ENCODE data around the gene MRPS7.
"Not testable (repeated sequence)": the region's sequence is repeated elsewhere in the genome, so short reads cannot be mapped to it uniquely, and the experiment has no call there.

MRPS7 gene

DNA sequence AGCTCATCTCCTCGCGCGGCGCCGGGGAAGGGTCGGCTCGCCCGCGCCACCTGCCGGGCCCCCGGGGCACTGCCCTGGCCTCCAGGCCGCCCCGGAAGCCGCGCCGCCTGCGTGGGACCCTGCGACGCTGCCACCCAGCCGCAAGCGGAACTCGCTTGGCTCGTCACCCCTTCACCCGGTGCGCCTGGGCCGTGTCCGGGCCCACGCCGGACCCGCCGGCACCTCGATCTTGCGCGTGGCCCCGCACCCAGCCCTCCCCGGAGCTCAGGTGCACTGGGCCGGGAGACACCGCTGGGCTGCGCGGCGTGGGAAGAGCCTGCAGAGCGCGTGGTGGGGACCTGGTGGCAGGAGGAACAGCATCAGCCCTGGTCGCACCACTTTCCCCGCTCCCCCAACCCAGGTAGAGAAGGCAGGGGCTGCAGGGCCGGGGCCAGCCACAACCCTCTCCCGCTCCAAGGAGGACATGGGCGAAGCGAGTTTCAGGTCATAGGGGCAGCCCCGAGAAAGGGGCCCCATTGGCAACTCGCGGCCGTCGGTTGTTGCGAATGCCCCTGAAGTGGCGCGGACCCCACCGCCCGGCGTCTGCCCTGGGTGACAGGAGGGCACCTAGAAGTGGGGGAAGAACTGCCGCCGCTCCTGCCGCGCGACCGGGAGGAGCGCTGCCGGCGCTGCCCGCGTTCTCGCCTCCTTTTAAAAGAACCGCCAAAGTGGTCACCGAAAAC, 9.7 kb downstream of the MRPS7 start:
- DNase-seq (ENCODE audit: low read depth in 2 of 2), result peak; percentile 76 to 83

DNA sequence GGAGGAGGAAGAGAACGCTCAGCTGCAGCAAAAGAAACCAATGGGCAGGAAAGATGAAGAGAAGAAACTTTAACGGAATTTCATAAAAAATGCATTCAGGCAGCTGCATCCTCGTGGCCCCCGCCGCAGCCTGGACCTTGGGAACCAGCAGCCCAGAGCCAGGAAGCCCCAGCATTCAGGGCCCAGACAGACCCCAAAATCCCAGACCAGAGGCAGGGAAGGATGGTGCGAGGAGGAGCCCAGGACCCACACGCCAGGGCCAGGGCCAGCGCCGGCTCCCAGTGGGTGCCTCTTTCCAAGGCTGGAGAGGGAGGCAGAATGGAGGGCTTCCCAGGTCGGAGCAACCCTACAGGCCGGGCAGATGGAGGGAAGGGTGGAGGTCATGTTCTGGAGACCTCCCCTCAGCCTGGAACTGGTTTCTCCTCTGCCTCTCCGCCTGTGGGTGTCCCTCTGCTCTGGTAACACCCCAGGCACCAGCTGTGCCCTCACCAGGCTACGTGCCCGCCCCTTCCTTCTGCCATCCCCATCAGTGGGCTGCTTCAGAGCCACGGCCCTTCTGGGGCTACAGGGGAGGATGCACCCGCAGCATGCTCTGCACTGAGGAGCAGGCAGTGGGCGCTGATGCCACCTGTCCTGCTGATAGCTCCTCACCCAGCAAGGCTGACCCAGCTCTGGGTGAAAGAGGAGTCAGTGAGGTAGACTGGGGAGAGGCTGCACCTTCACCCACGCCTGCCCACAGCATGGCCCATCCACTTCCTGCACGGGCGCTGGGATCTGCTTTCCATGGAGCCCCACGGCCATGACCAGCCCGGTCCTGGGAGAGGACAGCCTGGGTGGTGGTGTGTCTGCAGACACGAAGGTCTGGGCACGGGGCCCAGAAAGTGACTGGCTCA, 10.5 kb downstream of the MRPS7 start:
- DNase-seq (ENCODE audit: low read depth in 2 of 2), result no peak

DNA sequence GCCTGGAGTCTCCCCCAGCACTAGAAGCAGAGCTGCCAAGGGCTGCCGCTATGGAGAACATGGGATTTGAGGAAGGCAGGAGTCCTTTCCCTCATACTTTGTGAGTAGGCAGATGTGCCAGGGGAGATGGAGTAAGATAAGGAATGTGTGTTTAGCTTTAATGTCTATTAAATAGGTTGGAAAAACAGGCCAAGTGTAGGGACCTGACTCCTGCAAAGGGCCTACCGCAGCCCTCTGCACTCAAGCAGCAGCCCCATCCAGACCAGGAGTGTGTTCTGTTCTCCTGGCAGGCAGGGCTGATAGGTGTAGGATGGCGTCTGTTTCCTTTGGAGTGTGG, 11.1 kb downstream of the MRPS7 start:
- DNase-seq (ENCODE audit: low read depth in 2 of 2), result no peak

DNA sequence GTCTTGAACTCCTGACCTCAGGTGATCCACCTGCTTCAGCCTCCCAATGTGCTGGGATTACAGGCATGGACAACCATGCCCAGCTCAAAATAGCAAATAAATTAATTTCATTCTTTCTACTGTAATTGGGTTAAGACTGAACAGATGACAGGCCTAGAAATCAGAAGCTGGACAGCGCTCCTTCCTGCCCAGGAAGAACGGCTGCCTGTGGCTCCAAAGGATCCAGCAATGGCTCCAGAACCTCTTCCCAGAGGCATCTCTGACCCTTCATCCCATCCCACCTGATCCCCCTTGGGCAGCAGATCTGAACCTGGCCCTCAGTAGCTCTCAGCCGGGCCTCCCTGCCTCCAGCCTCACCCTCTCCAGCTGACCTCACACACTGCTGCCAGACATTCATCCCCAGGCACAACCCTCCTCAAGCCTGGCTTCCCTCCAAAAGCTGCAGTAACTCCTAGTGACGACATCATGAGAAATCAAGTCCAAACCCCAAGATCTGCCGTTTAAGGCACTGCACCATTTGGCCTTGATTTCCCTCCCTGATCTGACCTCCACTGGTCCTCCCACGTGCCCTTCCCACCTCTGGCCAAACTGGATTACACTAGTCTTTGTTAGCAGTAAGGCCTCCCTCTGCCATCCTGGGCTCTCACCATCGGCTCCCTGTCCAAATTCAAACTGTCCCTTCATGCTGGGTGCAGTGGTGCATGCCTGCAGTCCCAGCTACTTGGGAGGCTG, 12.5 kb downstream of the MRPS7 start:
- no peak for DNase-seq (ENCODE audit: low read depth in 2 of 2)

DNA sequence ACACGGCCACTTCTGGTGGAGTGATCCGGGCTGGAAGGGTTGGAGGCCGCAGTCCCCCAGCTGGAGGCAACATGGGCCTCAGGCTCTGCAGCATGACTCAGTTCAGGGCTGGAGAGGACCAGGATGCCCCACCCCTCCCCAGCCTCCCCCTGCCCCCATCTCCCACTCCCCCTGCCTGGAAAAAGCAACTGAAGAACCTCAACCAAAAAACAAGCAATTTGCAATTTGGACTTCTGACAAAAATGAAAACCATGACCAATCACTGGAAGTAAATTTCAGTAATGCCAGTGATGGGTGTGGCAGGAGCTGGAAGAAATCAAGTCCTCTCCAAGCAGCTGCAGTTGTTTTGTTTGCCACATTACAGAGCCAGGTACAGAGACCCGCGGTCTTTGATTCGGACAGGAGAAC, 16.0 kb downstream of the MRPS7 start:
- no peak for DNase-seq (ENCODE audit: low read depth in 2 of 2)

DNA sequence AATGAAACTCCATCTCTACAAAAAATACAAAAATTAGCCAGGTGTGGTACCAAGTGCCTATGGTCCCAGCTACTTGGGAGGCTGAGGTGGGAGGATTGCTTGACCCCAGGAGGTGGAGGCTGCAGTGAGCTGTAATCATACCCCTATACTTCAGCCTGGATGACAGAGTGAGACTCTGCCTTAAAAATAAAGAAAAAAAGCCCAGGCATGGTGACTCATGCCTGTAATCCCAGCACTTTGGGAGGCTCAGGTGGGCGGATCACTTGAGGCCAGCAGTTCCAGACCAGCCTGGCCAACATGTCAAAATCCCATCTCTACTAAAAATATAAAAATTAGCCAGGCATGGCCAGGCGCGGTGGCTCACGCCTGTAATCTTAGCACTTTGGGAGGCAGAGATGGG, 18.5 kb downstream of the MRPS7 start:
- not testable (repeated sequence) for DNase-seq (ENCODE audit: low read depth in 2 of 2)

DNA sequence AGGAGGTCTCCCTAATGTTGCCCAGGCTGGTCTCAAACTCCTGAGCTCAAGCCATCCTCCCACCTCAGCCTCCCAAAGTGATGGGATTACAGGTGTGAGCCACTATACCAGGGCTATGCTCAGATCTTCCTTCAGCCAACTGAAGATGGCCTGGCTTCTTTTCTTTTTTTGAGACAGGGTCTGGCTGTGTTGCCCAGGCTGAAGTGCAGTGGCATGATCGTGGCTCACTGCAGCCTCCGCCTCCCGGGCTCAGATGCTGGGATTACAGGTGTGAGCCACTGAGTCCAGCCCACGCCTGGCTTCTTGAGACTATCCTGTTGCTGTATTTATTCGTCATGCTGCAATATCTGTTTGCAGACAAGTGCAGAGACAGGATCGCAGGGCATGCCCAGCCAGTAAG, 23.4 kb downstream of the MRPS7 start:
- DNase-seq (ENCODE audit: low read depth in 2 of 2), result no peak

DNA sequence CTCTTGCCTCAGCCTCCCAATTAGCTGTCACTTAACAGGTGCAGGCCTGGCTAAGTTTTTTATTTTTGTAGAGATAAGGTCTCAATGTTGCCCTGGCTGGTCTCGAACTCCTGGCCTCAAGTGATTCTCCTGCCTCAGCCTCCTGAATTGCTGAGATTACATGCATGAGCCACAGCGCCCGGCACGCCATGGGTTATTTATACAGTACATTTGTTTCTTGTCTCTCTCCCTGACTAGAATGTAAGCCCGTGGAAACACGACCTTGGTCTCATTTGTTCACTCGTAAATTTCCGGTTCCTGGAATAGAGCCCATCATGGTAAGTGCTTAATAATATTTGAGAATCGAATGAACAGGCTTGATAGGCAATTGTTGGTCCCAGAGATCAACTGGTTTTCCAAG, 25.5 kb downstream of the MRPS7 start:
- no peak for DNase-seq (ENCODE audit: low read depth in 2 of 2)

DNA sequence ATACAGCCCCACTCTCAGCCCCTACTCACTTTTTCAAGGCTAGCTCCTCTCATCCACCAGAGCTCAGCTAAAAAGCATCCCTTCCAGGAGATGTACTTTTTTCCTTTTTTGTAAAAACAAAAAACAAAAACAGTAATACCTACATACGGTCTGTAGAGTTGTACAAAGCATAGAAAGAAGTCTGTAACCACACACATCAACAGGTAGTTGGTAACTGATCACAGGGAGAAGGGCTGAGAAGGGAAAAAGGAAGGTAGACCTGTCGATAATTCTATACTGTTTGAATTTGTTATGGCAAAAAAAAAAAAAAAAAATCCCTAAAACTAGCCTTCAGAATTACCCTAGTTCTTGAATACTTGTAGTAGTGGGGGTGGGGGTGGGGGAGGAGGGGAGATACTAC, 26.7 kb downstream of the MRPS7 start:
- DNase-seq (ENCODE audit: low read depth in 2 of 2), result no peak

DNA sequence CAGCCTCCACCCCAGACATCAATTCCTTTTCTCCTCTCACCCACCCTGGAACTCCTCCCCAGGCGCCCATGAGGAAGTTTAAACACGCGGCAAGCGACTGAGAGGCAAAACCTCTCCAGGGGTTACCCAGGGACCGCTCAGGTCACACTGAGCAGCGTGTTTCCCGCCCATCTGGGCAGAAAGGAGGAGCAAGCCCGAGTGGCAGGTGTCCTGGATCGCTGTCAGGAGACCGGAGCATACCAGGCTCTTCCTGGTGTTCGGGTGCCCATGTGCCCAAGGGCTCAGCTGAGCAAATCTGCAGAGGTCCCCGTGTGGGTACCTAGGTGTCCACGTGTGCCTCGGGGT, 27.1 kb downstream of the MRPS7 start:
- DNase-seq (ENCODE audit: low read depth in 2 of 2), result peak in 1 of 2 donors; percentile 42

DNA sequence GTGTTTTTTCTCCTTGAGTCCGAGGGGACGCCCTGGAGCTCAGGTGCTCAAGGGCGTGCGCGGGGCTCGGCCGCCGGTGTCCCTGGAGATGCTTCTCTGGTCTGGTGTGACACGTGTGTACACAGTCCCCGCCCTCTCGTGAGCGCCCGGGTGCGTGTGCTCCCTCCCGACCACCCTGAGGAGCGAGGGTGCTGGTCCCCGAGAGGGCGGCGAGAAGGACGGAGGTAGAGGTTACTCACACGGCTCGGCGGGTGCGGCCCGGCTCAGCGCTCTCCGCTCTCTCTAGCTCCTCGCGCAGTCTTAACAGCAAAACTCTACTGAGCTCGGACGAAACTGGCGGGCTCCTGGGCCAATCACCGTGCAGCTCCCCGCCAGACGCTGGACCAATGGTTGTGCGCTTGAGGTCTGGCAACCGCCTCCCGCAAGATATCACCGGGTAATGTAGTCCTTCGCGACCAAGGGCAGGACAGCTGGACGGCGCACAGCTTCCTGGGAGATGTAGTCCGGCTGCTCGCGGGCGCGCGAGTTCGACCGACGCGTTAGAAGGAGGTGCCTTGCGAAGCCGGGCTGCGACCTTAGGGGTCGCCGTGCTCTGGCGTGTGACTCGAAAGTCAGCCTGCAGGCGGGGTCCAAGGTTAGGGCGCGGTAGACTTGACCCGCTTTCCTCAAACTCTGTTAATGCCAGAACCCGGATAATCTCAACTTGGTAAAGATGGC, 27.6 kb downstream of the MRPS7 start, which contains the start of gene SLC25A19:
Gene SLC25A19 (minus strand): TSS at position 319 of the 717 bp plus-strand sequence. CDS start 2,669 bp downstream, outside the sequence.
- peak; percentile 89 to 94 for DNase-seq (ENCODE audit: low read depth in 2 of 2)

DNA sequence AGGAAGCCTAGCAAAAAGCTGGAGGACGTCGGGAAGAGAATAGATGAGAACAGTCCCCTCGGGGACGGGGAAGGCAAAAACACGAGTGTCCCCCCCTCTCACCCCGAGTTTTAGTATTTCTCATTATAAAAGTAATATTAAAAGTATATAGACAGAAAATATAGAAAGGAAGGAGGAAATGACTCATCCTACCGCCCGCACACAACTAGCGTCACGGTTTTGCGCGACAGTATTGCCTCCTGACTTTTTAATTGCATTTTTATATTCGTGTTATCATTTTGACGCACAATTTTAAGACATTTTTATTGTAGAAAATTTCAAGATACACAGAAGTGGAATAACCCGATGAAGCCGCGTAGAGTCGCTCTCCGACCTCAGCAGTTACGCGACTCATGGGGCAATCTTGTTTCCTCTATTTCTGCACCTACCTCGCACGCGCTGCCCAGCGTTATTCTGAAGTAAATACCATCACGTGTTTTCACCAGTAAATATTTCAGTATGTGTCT, 28.2 kb downstream of the MRPS7 start:
- DNase-seq (ENCODE audit: low read depth in 2 of 2), result peak; percentile 40

DNA sequence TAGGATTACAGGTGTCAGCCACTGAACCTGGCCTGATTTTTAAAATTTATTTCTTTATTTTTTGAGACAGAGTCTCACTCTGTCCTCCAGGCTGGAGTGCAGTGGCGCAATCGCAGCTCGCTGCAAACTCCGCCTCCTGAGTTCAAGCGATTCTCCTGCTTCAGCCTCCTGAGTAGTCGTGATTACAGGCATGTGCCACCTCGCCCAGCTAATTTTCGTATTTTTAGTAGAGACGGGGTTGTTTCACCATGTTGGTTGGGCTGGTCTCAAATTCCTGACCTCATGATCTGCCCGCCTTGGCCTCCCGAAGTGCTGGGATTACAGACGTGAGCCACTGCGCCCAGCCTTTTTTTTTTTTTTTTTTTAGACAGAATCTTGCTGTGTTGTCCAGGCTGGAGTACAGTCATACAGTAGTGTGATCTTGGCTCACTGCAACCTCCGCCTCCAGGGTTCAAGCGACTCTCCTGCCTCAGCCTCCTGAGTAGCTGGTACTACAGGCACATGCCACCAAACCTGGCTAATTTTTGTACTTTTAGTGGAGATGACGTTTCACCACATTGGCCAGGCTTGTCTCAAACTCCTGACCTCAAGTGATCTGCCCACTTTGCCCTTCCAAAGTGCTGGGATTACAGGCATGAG, 31.2 kb downstream of the MRPS7 start:
- DNase-seq (ENCODE audit: low read depth in 2 of 2), result not testable (repeated sequence)

DNA sequence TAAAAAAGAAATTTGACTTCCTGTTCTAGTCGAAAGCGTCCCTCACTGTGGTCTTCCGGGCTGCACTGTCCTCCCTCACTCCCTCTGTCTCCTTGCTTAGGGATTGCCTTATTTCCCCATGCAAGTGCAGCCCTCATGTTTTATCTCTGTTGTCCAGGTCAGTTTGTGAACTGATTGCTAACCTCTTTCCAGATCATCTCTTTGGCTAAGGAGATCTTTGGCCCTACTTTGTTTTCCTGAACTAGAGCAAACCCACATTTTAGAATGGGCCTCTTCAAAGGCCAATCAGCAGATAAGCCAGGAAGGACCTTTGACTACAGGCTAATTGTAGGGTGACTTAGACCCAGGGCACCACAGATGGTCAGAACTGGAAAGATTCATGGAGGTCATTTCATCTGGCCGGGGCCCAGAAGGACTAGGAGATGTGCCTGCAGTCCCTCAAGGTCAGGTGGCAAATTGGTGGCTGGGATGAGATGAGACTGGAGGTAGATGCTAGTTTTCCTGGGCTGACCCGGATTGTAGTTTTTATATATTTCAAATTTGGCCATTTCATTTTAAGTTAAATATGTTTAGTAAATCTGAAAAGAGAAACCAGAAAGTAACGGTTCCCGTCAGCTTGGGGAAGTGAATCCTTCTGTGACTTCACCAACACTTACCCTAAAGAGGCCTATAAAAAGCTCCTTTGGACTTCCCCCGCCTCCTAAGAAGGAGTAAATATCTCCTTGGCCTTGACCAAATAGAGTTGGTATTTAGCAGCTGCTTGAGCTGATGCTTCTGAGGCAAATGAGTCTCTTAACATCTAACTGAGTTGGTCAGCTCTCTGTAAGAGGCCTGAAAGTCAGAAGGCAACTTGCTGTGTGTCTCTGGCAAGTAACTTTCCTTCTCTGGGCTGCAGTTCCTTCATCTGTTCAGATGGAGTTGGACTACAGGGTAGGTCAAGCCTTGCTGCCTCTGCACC, 33.8 kb downstream of the MRPS7 start:
- DNase-seq (ENCODE audit: low read depth in 2 of 2), result peak in 1 of 2 donors; percentile 13

DNA sequence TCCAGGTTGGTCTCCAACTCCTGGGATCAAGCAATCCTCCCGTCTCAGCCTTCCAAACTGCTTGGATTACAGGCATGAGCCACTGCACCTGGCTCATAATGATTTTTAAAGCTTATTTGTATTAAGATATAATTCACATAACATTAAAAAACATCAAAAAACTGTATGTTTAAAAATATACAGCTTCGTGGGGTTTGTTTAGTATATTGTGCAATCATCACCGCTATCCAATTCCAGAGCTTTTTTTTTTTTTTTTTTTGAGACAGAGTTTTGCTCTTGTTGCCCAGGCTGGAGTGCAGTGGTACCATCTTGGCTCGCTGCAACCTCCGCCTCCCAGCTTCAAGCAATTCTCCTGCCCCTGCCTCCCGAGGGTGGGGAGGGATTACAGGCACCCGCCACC, 38.6 kb downstream of the MRPS7 start:
- DNase-seq (ENCODE audit: low read depth in 2 of 2), result no peak

DNA sequence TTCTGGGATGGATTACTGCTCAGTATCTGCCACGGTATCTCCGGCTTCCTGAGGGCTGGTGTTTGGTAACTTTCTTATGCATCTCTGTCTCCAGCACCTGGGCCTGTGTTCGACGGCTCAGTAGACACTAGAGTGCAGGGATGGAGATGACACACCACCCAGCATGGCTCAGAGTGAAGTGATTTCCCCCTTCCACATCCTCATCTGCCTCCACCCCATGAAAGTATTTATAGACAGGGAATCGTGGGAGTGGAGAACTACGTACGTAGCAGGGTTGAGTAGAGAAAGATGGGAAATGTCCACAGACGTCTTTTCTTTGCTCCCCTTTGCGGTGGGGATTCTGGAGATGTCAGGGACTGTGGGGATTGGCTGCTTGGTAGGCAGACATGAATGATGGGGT, 39.4 kb downstream of the MRPS7 start:
- no peak for DNase-seq (ENCODE audit: low read depth in 2 of 2)

DNA sequence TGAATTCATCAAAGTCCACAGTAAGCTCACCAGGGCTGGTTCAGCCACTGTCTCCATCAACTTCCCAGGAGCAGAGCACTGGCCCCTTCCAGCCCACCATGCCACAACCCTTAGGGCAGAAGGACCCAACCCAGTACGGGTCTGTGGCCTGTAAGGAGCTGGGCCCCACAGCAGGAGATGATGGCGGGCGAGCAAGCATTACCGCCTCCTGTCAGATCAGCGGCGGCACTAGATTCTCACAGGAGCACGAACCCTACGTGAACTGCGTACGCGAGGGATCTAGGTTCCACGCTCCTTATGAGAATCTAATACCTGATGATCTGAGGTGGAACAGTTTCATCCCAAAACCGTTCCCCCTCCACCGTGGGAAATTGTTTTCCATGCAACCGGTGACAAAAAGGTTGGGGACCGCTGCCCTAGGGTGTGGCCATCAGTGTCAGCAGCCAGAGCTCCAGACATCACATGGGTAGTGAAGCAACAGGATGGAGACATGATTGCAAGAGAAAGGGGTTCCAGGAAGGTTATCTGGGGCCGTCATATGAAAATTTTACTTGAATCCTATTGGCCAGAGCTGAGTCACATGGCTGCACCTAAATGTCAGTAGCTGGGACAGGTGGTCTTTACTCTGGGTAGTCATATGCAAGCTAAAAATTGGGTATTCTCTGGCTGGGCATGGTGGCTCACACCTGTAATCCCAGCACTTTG, 40.0 kb downstream of the MRPS7 start:
- DNase-seq (ENCODE audit: low read depth in 2 of 2), result no peak

DNA sequence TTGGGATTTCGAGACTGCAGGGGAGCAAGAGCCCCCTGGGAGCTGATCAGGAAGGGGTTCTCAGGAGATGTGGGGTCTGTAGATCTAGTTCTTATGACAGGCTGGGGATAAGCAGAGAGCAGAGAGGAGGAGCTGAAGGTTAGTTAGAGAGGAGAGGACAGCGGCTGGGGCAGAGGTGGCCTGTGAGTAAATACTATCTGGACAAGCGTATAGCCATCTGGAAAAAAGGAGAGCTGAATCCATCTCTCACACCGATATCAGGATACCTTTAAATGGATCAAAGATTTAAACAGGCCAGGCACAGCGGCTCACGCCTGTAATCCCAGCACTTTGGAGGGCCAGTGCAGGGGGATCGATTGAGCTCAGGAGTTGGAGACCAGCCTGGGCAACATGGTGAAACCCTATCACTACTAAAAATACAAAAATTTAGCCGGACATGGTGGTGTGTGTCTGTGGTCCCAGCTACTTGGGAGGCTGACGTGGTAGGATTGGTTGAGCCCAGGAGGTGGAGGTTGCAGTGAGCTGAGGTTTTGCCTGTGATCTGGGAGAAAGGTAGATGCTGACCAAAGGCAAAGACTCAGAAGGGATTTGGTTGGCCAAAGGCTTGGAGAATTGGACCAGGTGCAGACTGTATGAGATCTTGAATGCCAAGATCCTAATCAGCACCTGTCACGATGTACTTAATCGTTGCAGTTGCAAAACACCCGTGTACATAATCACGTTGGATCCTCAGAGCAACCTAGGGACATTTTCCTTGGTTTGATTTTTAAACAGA, 46.5 kb downstream of the MRPS7 start:
- DNase-seq (ENCODE audit: low read depth in 2 of 2), result no peak

Measured in activated CD4-positive, alpha-beta T cell treated with anti-CD3 and anti-CD28 coated beads for 24 hours (primary cell).